GM19455 (cell line): ENCODE data around the gene CACNA2D2.

Experiments used
- ATAC-seq: cut with Tn5 transposase; IDR thresholded peaks from one replicate; pipeline ENCODE4 v1.9.1; 2021; ENCODE audit not compliant: unreplicated experiment

Gene CACNA2D2

GRCh38 chr3:50467919-50468318, 35.5 kb downstream of the CACNA2D2 start:
- ATAC-seq, result no peak

- ATAC-seq, result no peak
These were observed 37.3 kb downstream of the CACNA2D2 start for GRCh38 chr3:50466177-50466576.

GRCh38 chr3:50464569-50464968, 38.9 kb downstream of the CACNA2D2 start:
- ATAC-seq, result no peak

- no peak for ATAC-seq
These were observed 43.6 kb downstream of the CACNA2D2 start for GRCh38 chr3:50459785-50460184.

GRCh38 chr3:50457988-50458387, 45.4 kb downstream of the CACNA2D2 start:
- ATAC-seq, result no peak

- no peak for ATAC-seq
These were observed 48.0 kb downstream of the CACNA2D2 start for GRCh38 chr3:50455161-50456018.

- ATAC-seq, result no peak
These were observed 48.9 kb downstream of the CACNA2D2 start for GRCh38 chr3:50454481-50455070.

- no peak for ATAC-seq
These were observed 49.5 kb downstream of the CACNA2D2 start for GRCh38 chr3:50453907-50454306.

GRCh38 chr3:50450209-50450921, 53.1 kb downstream of the CACNA2D2 start:
- no peak for ATAC-seq

GRCh38 chr3:50448752-50449539, 54.5 kb downstream of the CACNA2D2 start:
- no peak for ATAC-seq

GRCh38 chr3:50447290-50447840, 56.1 kb downstream of the CACNA2D2 start:
- no peak for ATAC-seq

- no peak for ATAC-seq
These were observed 57.5 kb downstream of the CACNA2D2 start for GRCh38 chr3:50445919-50446318.

GRCh38 chr3:50444782-50445181, 58.7 kb downstream of the CACNA2D2 start:
- no peak for ATAC-seq

- ATAC-seq, result no peak
These were observed 59.2 kb downstream of the CACNA2D2 start for GRCh38 chr3:50444213-50444612.

GRCh38 chr3:50442945-50443579, 60.4 kb downstream of the CACNA2D2 start:
- no peak for ATAC-seq

- no peak for ATAC-seq
These were observed 61.8 kb downstream of the CACNA2D2 start for GRCh38 chr3:50441424-50442217.

GRCh38 chr3:50436114-50436674, 67.2 kb downstream of the CACNA2D2 start:
- ATAC-seq, result no peak

GRCh38 chr3:50435371-50436113, 67.9 kb downstream of the CACNA2D2 start:
- ATAC-seq, result no peak
